Lower lobe of right lung (tissue), 2 donors: ENCODE measurements around the gene VARS1. TPM values are rescaled to one million over a fixed set of nuclear protein-coding genes. Genes with fewer than 3 reads are reported as not detected.

Experiments used
- ATAC-seq, 2 donors: fragments of 200-7000 bp; cut with Tn5 transposase; one replicate each; pipeline ENCODE4 v1.9.1; 2020 to 2022; ENCODE audit warnings: mild to moderate bottlenecking in 2 of 2, moderate library complexity in 2 of 2
- DNase-seq: peaks from one replicate; pipeline ENCODE4 v3.0.0-alpha.2; 2020
- H3K27ac ChIP-seq: fragments of 200-600 bp; one replicate; pipeline ENCODE4 v1.8.0; 2022
- H3K27me3 ChIP-seq: fragments of 200-600 bp; one replicate; pipeline ENCODE4 v1.8.0; 2022; ENCODE audit warnings: low read depth
- H3K36me3 ChIP-seq: fragments of 200-600 bp; one replicate; pipeline ENCODE4 v1.8.0; 2022; ENCODE audit warnings: mild to moderate bottlenecking
- H3K4me1 ChIP-seq: fragments of 200-600 bp; one replicate; pipeline ENCODE4 v1.8.0; 2022
- H3K4me3 ChIP-seq: fragments of 200-600 bp; one replicate; pipeline ENCODE4 v1.8.0; 2022; ENCODE audit warnings: mild to moderate bottlenecking
- H3K9me3 ChIP-seq: fragments of 200-600 bp; one replicate; pipeline ENCODE4 v1.8.0; 2022
- intact Hi-C: fragments of 100-400 bp; cut with DNase I; formaldehyde crosslinking; loops from one replicate; pipeline ENCODE4 v1.11.0; 2022
- total RNA-seq: library from RNA; stranded (reverse); fragmentation: NEBNext Ultra II Directional; extraction: Animal tissue kit (Norgen Biotek cat#: 25700); gene quantifications from one replicate; pipeline ENCODE4 v1.2.1, GENCODE V29; 2021
- TF ChIP-seq, protein P1 (sequence below): fragments of 200-600 bp; IDR thresholded peaks from one replicate; pipeline ENCODE4 v1.8.0; 2022; ENCODE audit warnings: antibody characterized with exemption, mild to moderate bottlenecking
- donor health status: DM: no; HTN: yes; CAD: no; lungs with severe emphysema.

Gene VARS1
- total RNA-seq, 1 donor from 2014 or later: 44.1 TPM

DNA sequence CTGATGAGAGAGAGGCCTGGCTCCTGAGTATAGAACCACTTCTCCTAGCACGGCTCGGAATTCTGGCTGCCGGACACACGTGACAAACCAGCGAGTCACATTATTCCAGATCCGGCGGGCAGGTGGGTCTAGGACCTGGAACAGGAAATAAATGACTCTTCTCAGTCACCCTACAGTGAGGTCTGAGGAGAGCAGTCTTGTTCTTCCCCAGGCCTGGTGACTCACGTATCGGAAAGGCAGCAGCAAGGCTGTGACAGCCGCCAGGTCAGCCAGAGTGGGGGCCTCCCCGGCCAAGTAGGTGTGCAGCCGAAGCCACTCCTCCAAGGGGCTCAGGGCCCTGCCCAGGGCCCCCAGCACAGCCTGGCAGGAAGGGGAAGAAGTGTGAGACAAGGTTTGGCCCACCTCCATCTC is 2.8 kb downstream of the VARS1 start:
- Histone ChIP-seq H3K27me3 (no peaks in the 10 kb centered on the region), H3K36me3 (peaks cover 40% of the 10 kb centered on the region), H3K9me3 (no peaks in the 10 kb centered on the region), H3K4me3 (no peak overlapping the region), H3K4me1 (peaks cover 30% of the 10 kb centered on the region), H3K27ac (no peak overlapping the region)
- TF ChIP-seq, protein P1, sequence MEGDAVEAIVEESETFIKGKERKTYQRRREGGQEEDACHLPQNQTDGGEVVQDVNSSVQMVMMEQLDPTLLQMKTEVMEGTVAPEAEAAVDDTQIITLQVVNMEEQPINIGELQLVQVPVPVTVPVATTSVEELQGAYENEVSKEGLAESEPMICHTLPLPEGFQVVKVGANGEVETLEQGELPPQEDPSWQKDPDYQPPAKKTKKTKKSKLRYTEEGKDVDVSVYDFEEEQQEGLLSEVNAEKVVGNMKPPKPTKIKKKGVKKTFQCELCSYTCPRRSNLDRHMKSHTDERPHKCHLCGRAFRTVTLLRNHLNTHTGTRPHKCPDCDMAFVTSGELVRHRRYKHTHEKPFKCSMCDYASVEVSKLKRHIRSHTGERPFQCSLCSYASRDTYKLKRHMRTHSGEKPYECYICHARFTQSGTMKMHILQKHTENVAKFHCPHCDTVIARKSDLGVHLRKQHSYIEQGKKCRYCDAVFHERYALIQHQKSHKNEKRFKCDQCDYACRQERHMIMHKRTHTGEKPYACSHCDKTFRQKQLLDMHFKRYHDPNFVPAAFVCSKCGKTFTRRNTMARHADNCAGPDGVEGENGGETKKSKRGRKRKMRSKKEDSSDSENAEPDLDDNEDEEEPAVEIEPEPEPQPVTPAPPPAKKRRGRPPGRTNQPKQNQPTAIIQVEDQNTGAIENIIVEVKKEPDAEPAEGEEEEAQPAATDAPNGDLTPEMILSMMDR: no peak
- intact Hi-C loops: no loop called here
- ATAC-seq (no peak), DNase-seq (no peak)

DNA sequence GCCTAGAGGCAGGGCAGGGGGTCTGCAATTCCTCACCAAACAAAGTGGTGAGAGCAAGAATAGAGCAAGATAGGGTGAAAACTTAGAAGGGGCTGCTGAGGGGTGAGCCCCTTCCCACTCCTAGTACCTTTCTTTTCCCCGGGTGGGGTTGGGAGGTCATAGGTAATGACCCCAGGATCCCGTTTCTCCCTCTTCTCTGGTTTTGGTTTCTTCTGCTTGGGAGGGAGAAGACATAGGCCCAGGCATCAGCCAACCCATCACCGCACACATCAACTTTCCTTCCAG is 3.5 kb downstream of the VARS1 start:
- peaks cover 40% of the 10 kb centered on the region for H3K36me3 ChIP-seq
- intact Hi-C loops: no loop called here

GRCh38 chr6:31791324-31792089 is 4.0 kb downstream of the VARS1 start:
- no peak for ATAC-seq
- no peak for DNase-seq

More for the DNA sequence above, 3.5 kb downstream of the VARS1 start:
- DNase-seq (no peak), ATAC-seq (no peak)
- no peaks in the 10 kb centered on the region for H3K9me3 ChIP-seq
- H3K4me1 ChIP-seq: peaks cover 30% of the 10 kb centered on the region
- no peaks in the 10 kb centered on the region for H3K27me3 ChIP-seq
- H3K4me3 ChIP-seq: no peak overlapping the region
- TF ChIP-seq, protein P1: no peak
- H3K27ac ChIP-seq: no peak overlapping the region

GRCh38 chr6:31785475-31785874 is 10.1 kb downstream of the VARS1 start:
- intact Hi-C loops: no loop called here
- Histone ChIP-seq H3K4me1 (no peaks in the 10 kb centered on the region), H3K4me3 (no peak overlapping the region), H3K27me3 (no peaks in the 10 kb centered on the region), H3K9me3 (no peaks in the 10 kb centered on the region), H3K36me3 (peaks cover 67% of the 10 kb centered on the region), H3K27ac (no peak overlapping the region)
- DNase-seq (peak; percentile 28), ATAC-seq (no peak)
- TF ChIP-seq, protein P1: no peak

More at GRCh38 chr6:31791324-31792089, 4.0 kb downstream of the VARS1 start:
- H3K36me3 ChIP-seq: peaks cover 40% of the 10 kb centered on the region
- H3K27me3 ChIP-seq: no peaks in the 10 kb centered on the region
- TF ChIP-seq, protein P1: peak; percentile 49
- H3K9me3 ChIP-seq: no peaks in the 10 kb centered on the region
- H3K4me1 ChIP-seq: peaks cover 30% of the 10 kb centered on the region
- no peak overlapping the region for H3K4me3 ChIP-seq
- H3K27ac ChIP-seq: no peak overlapping the region
- intact Hi-C loops: no loop called here

GRCh38 chr6:31784098-31784925 is 11.2 kb downstream of the VARS1 start:
- Histone ChIP-seq H3K9me3 (no peaks in the 10 kb centered on the region), H3K27ac (no peak overlapping the region), H3K4me3 (no peak overlapping the region), H3K36me3 (peaks cover 70% of the 10 kb centered on the region), H3K4me1 (no peaks in the 10 kb centered on the region), H3K27me3 (no peaks in the 10 kb centered on the region)
- intact Hi-C loops: no loop called here
- ATAC-seq (no peak), DNase-seq (no peak)
- TF ChIP-seq, protein P1: no peak
